Suppressor macrophage (primary cell): ENCODE data around the gene C11orf54.
A peak's percentile ranks its signal among the peaks of the same experiment; 100 is the strongest.

ENCODE experiments used
- DNase-seq, 4 experiments: peaks; one replicate each; pipeline ENCODE4 v3.0.0-alpha.2; 2020 to 2022
- total RNA-seq, 17 experiments: gene quantifications; one replicate each; lab custom pipeline; 2026; ENCODE audit warnings: mixed read lengths in 6 of 17, inconsistent platforms in 3 of 17; lab: John Stamatoyannopoulos, UW

The C11orf54 gene
- 3.2 to 27.4 (median 12.8) reads per million in 17 experiments for total RNA-seq

- DNase-seq: peak; percentile 98 to 100 (median 98)
Measured at GRCh38 chr11:93741094-93741881, at the start of gene C11orf54, which contains the start of gene TAF1D. C11orf54 (plus strand) TSS chr11:93741672; CDS start chr11:93747394, 5,722 bp downstream. TAF1D (minus strand) TSS chr11:93741495; CDS start chr11:93739304, 2,191 bp downstream.

GRCh38 chr11:93694109-93694508 is 47.4 kb upstream of the C11orf54 start:
- DNase-seq: no peak

GRCh38 chr11:93694557-93694956 is 46.9 kb upstream of the C11orf54 start:
- no peak for DNase-seq

DNA sequence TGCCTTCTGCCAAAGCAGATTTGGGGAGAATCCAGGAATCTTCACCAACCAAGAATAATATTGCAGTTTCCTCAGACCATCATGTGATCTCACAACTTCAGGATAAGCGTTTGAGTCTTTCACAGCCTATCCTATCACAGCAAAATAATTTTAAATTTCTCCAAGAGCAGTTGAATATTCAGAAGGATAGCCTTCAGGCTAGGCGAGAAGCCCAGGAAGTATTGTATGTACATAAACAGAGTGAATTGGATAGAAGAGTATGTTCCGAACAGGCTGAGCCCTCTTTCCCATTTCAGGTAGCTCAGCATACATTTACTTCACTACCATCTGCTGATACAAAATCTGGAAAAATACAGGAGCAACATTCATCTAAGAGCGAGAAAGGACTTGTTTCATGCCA is 43.9 kb upstream of the C11orf54 start:
- no peak for DNase-seq

DNA sequence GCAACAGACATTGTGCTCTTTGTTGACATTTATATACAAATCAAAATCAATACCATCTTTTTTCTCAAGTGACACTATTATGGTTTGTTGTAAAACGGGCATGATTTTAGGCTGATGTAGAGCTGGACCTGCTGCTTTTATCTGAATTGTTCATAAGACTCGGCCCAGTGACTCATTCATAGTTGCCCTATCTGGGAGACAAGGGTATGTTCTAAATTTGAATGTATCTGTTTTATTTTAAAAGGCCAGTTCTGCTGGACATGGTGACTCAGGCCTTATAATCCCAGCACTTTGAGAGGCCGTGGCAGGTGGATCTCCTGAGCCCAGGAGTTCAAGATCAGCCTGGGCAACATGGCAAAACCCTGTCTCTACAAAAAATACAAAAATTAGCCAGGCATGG is 40.6 kb upstream of the C11orf54 start:
- DNase-seq: no peak

DNA sequence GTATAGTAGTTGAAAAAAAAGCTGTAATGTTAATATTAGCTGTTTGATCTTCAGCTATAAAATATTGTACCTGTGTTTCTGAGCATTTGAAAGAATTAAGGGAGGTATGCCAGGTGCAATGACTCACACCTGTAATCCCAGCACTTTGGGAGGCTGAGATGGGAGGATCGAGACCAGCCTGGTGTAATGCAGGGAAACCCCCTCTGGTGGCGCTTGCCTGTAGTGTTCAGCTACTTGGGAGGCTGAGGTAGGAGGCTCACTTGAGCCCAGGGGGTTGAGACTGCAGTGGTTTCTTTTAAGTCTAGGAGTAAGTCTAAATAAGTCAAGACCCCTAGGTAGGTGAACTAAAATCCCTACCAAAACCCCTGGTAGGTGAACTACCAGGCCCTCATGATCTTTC is 37.2 kb upstream of the C11orf54 start:
- peak in 1 of 4 experiments; percentile 7 for DNase-seq

DNA sequence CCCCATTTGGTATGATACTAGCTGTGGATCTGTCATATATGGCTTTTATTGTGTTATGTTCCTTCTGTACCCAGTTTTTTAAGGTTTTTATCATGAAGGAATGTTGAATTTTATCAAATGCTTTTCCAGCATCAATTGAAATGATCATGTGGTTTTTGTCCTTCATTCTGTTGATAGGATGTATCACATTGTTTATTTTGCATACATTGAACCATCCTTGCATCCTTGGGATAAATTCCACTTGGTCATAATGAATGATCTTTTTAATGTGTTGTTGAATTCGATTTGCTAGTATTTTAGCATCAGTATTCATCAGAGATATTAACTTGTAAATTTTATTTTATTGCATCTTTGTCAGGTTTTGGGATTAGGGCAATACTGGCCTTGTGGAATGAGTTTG is 31.2 kb upstream of the C11orf54 start:
- no peak for DNase-seq

- DNase-seq: no peak
Measured at GRCh38 chr11:93712678-93713077, 28.8 kb upstream of the C11orf54 start.

GRCh38 chr11:93715797-93716396 is 25.6 kb upstream of the C11orf54 start:
- no peak for DNase-seq

DNA sequence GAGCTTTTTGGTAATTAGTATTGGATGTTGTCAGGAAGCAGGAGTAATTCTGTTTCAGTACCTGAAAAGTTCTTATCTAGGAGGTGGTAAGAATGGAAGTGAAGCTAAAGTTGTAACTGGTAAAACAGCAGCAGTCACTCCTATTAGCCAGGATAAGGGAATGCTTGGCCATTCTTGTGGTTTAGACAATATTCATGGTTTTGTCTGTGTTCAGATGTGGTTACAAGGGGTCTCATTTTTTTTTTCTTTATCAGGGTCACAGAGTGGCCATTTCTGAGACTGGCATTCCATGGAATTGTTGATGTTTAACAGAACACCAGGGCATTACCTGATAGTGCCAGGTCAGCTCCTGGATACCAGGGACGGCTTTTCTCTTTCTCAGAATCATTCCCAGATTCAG is 24.0 kb upstream of the C11orf54 start:
- no peak for DNase-seq

GRCh38 chr11:93718057-93718563 is 23.4 kb upstream of the C11orf54 start:
- peak in 1 of 4 experiments; percentile 6 for DNase-seq

GRCh38 chr11:93719310-93719709 is 22.2 kb upstream of the C11orf54 start:
- DNase-seq: no peak

- DNase-seq: no peak
Measured at GRCh38 chr11:93720522-93720921, 20.9 kb upstream of the C11orf54 start.

GRCh38 chr11:93724089-93724488 is 17.4 kb upstream of the C11orf54 start:
- no peak for DNase-seq

GRCh38 chr11:93727985-93728791 is 13.3 kb upstream of the C11orf54 start:
- DNase-seq: no peak

DNA sequence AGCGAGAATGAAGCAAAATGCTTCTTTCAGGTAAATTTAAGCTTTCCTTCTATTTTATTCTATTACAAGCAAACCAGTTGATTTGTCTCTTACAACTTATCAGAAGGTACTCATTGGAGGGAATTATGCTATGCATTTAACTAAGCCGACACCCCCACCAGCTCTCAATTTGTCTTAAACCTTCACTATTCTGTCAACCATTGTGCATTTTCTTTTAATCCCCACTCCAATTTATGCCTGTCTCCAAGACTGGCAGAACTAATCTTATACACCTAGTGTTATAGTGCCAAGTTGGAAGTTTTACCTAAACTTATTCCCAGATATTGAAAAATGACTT is 12.7 kb upstream of the C11orf54 start:
- no peak for DNase-seq

- no peak for DNase-seq
Measured at GRCh38 chr11:93729129-93729616, 12.3 kb upstream of the C11orf54 start.

DNA sequence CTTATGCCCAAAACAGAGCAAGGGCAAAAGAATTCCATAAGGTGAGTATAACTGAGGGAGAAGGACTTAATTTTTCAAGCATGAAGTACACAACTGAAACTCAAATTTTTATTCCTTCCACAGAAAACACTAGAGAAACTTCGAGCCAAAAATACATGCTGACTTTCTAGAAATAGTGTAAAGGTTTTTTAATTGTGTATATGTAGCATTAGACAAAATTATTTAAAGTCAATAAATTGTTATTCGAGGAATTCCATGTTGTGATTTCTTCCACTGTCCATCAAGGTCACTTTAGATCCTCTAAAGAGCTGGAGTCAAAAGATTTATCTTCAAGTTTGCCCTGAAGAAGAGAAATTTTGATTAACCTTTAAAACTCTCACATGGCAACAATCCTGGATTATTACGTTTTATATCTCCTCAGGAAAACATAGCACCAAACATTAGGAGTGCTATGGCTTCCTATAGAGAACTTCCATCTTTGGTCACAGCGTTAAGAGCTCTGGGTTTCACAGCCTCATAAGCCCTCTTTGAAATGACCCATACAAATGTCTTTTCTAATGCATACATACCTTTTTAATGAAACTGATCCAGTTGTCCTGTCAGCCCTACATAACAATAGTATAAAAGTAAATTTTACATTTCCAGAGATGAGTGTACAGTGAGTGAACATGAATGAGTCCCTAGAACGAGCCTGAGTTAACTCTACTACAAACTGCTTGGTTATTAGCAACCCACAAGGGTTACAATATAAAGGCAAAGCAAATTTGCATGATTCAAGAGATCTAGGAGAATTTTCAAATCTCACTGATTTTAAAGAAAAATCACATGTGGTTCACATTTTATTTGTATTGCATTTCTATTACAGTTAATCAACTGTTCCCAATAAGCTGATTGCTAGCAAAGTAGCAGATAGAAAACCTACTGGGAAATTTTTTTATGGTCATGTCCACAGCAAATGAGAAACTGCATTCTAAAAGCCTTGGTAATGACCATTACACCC is 11.1 kb upstream of the C11orf54 start:
- DNase-seq: no peak

GRCh38 chr11:93732237-93732892 is 9.1 kb upstream of the C11orf54 start:
- DNase-seq: no peak

GRCh38 chr11:93733474-93733873 is 8.0 kb upstream of the C11orf54 start:
- no peak for DNase-seq
